Measurements from ENCODE around the gene ZBTB2.

ZBTB2 gene

DNA sequence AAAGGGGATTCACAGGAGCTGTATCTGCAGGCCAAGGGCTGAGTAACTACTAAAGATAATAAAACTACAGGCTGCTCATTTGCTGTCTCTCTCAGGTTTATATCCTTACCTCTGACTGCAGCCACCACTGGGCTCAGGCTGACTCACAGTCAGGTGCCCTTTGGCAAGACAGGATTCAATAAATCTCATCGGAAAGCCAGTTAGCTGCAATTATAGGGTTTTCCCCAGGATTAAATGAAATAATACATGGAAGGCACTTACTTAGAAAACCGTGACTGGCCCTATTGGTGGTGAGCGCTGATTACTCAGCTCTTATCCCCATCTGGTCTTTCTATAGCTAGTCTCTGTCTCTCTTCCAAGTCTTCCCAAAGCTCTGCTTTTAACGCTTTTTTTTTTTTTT, 34.2 kb upstream of the ZBTB2 start:
- Histone ChIP-seq H3K27me3 (ENCODE audit: insufficient read depth, low read depth, severe bottlenecking) (no peaks in the 10 kb centered on the region), H3K27ac (peak overlapping the region; percentile 55), H3K36me3 (peaks cover 81% of the 10 kb centered on the region), H3K9me3 (ENCODE audit: severe bottlenecking) (no peaks in the 10 kb centered on the region), H3K4me3 (ENCODE audit: low read depth, low read length) (no peak overlapping the region)
- TF ChIP-seq, protein P1, sequence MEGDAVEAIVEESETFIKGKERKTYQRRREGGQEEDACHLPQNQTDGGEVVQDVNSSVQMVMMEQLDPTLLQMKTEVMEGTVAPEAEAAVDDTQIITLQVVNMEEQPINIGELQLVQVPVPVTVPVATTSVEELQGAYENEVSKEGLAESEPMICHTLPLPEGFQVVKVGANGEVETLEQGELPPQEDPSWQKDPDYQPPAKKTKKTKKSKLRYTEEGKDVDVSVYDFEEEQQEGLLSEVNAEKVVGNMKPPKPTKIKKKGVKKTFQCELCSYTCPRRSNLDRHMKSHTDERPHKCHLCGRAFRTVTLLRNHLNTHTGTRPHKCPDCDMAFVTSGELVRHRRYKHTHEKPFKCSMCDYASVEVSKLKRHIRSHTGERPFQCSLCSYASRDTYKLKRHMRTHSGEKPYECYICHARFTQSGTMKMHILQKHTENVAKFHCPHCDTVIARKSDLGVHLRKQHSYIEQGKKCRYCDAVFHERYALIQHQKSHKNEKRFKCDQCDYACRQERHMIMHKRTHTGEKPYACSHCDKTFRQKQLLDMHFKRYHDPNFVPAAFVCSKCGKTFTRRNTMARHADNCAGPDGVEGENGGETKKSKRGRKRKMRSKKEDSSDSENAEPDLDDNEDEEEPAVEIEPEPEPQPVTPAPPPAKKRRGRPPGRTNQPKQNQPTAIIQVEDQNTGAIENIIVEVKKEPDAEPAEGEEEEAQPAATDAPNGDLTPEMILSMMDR (IDR thresholded peaks at IDR 0.05; ENCODE audit: low read depth, low read length), result no peak
- peak; percentile 61 for DNase-seq

DNA sequence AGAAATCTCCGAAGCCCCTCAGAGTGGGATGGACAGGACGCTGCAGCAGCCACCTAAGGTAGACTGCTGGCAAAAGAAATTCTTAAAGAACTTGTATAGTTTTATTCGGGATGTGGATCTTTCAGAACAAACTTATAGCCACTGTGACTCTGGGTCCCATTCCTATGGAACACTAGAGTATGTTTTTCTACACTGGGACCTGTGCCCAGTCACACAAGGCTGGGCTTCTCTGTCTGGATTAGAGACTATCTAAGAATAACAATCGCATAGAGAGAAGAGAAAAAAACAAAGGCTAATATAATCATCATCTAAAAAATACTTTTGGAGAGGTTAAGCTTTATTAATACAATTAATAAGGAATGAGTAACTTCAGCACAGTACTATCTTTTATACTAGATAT, 31.6 kb upstream of the ZBTB2 start:
- peaks cover 83% of the 10 kb centered on the region for H3K36me3 ChIP-seq

DNA sequence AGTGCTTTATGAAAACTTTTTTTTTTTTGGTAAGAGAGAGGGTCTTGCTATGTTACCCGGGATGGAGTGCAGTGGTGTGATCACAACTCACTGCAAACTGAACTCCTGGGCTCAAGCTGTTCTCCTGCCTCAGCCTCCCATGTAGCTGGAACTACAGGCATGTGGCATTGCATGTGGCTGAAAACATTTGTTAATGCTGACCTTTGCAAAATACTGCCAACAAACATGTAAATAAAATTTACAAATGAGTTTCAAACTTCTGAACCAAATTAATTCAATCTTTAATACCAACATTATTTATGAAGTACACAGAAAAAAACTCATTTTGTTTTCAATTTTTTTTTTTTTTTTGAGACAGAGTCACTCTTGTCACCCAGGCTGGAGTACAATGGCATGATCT, 26.1 kb upstream of the ZBTB2 start:
- H3K4me3 ChIP-seq (ENCODE audit: low read depth, low read length), result no peak overlapping the region
- no peaks in the 10 kb centered on the region for H3K9me3 ChIP-seq (ENCODE audit: severe bottlenecking)
- H3K36me3 ChIP-seq, result peaks cover 86% of the 10 kb centered on the region
- no peak for DNase-seq
- no peak overlapping the region for H3K27ac ChIP-seq
- no peaks in the 10 kb centered on the region for H3K27me3 ChIP-seq (ENCODE audit: insufficient read depth, low read depth, severe bottlenecking)
- TF ChIP-seq, protein P1 (IDR thresholded peaks at IDR 0.05; ENCODE audit: low read depth, low read length), result no peak

More for the DNA sequence above, 31.6 kb upstream of the ZBTB2 start:
- H3K9me3 ChIP-seq (ENCODE audit: severe bottlenecking), result no peaks in the 10 kb centered on the region
- no peak overlapping the region for H3K27ac ChIP-seq
- no peaks in the 10 kb centered on the region for H3K27me3 ChIP-seq (ENCODE audit: insufficient read depth, low read depth, severe bottlenecking)
- DNase-seq, result no peak
- TF ChIP-seq, protein P1 (IDR thresholded peaks at IDR 0.05; ENCODE audit: low read depth, low read length), result no peak
- H3K4me3 ChIP-seq (ENCODE audit: low read depth, low read length), result no peak overlapping the region

DNA sequence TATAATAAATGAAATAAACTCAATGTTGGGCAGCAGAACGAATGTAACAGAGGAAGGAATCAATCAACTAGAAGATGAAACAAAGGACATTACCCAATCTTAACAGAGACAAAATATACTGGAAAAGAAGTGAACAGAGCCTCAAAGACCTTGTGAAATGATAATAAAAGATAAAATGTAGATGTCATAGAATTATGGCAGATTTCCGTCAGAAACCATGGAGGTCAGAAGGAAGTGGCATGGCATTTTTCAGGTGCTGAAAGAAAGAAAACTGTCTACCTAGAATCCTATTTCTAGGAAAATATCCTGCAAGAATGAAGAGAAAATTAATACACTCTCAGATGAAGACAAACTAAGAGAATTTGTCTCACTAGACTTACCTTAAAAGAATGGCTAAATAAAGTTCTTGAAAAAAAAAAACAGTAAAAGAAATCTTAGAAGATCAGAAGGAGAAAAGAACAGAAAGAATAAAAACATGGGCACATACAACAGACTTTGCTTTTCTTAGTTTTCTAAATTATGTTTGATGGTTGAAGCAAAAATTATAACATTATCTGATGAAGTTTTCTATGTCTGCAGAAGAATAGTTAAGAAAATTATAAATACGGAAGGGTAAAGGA, 23.4 kb upstream of the ZBTB2 start:
- Histone ChIP-seq H3K4me3 (ENCODE audit: low read depth, low read length) (no peak overlapping the region), H3K27me3 (ENCODE audit: insufficient read depth, low read depth, severe bottlenecking) (no peaks in the 10 kb centered on the region), H3K36me3 (peaks cover 83% of the 10 kb centered on the region)

DNA sequence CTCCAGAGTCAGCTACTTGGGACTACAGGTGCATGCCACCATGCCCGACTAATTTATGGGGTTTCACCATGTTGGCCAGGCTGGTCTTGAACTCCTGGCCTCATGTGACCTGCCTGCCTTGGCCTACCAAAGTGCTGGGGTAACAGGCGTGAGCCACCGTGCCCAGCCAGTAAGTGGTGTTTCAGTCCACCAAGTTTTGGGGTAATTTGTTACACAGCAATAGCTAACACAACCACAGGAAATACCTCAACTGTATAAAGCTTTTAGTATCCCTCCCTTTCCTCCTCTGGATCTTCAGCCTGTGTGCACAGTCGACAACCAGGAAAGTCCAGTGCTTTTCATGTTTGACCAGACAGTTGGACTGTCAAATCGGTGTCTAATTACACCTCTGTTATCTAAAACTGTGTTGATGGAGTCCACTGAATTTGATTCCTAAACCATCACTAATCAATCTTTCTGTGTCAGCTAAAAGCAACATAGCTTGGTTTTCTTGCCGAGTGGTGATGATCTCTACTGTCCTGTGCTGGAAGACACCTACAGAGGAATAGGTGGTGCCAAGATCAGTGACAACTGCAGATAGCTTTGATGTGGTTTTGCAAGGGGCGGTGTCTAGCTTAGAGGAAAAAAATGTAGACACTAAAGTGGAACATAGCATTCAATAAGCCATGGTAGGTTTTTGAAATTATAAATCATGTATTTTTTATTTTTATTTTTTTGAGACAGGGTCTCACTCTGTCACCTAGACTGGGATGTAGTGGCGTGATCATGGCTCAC, 22.2 kb upstream of the ZBTB2 start:
- Histone ChIP-seq H3K27me3 (ENCODE audit: insufficient read depth, low read depth, severe bottlenecking) (no peaks in the 10 kb centered on the region), H3K4me3 (ENCODE audit: low read depth, low read length) (no peak overlapping the region), H3K9me3 (ENCODE audit: severe bottlenecking) (no peaks in the 10 kb centered on the region), H3K36me3 (peaks cover 79% of the 10 kb centered on the region), H3K27ac (no peak overlapping the region)
- no peak for DNase-seq
- TF ChIP-seq, protein P1 (IDR thresholded peaks at IDR 0.05; ENCODE audit: low read depth, low read length), result no peak

More for the DNA sequence above, 23.4 kb upstream of the ZBTB2 start:
- TF ChIP-seq, protein P1 (IDR thresholded peaks at IDR 0.05; ENCODE audit: low read depth, low read length), result no peak
- no peak overlapping the region for H3K27ac ChIP-seq
- no peak for DNase-seq
- no peaks in the 10 kb centered on the region for H3K9me3 ChIP-seq (ENCODE audit: severe bottlenecking)
